ENCODE data around the gene OR10J1.

OR10J1 gene

GRCh38 chr1:159474926-159475325 lies 35.4 kb downstream of the OR10J1 start:
- in situ Hi-C loops (cut with HindIII; ENCODE audit: low sequenced_read_pairs): no loop called here

DNA sequence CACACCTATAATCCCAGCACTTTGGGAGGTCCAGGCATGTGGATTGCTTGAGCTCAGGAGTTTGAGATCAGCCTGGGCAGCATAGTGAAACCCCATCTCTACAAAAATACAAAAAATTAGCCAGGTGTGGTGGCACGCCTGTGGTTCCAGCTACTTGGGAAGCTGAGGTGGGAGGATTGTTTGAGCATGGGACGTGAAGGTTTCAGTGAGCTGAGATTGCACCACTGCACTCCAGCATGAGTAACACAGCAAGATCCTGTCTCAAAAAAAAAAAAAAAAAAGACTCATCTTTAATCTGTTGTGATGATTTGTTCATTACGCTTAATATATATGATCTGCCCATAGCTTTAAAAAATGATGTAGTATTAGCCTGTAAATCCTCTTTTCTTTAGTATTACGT lies 44.0 kb downstream of the OR10J1 start:
- in situ Hi-C loops (cut with HindIII; ENCODE audit: low sequenced_read_pairs): no loop called here

Measured in endothelial cell of hepatic sinusoid (primary cell).